Mucosa of descending colon (tissue), 3 donors: ENCODE results near the gene BCAR3. TPM values are rescaled to one million over a fixed set of nuclear protein-coding genes. Genes with fewer than 3 reads are reported as not detected.
"Not testable (repeated sequence)": the region's sequence is repeated elsewhere in the genome, so short reads cannot be mapped to it uniquely, and the experiment has no call there.

Experiments
- ATAC-seq: fragments of 200-7000 bp; cut with Tn5 transposase; one replicate; pipeline ENCODE4 v1.9.1; 2020; ENCODE audit warnings: mild to moderate bottlenecking, moderate library complexity
- DNase-seq, 3 donors: peaks; one replicate each; pipeline ENCODE4 v3.0.0-alpha.2; 2020
- H3K36me3 ChIP-seq: fragments of 200-600 bp; one replicate; pipeline ENCODE4 v1.8.0; 2021; ENCODE audit warnings: low read depth, mild to moderate bottlenecking
- H3K4me1 ChIP-seq: fragments of 200-600 bp; one replicate; pipeline ENCODE4 v1.8.0; 2021; ENCODE audit warnings: low read depth, mild to moderate bottlenecking
- H3K4me3 ChIP-seq: fragments of 200-600 bp; one replicate; pipeline ENCODE4 v1.8.0; 2021; ENCODE audit warnings: mild to moderate bottlenecking
- H3K9me3 ChIP-seq: fragments of 200-600 bp; one replicate; pipeline ENCODE4 v1.8.0; 2021; ENCODE audit warnings: mild to moderate bottlenecking
- CTCF ChIP-seq: fragments of 200-600 bp; IDR thresholded peaks from one replicate; pipeline ENCODE4 v1.8.0; 2022; ENCODE audit warnings: antibody characterized with exemption, mild to moderate bottlenecking
- intact Hi-C, 2 donors: fragments of 100-400 bp; cut with DNase I in 1 of 2; cut with micrococcal nuclease in 1 of 2; formaldehyde crosslinking; loops; one replicate each; pipeline versions ENCODE4 v1.11.0 to v1.11.1; 2022; cut with DNase I, micrococcal nuclease
- total RNA-seq, 3 donors: library from RNA; stranded (reverse); fragmentation: NEBNext Ultra II Directional in 2 of 3; extraction: Animal tissue kit (Norgen Biotek cat#: 25700) in 2 of 3; gene quantifications; one replicate each; pipeline versions ENCODE4 v1.2.1 to v1.2.4, GENCODE V29; 2021 to 2023
- donor health status: DM: no; HTN: no; CAD: no; lungs with moderate emphysema.
- donor health status: DM: no; HTN: no; CAD: no.
- donor health status: DM: no; HTN: yes; CAD: no.

The BCAR3 gene
- total RNA-seq, 3 donors from 2014 or later = 37.2 to 73.7 (median 54.3) TPM

- H3K36me3 ChIP-seq = no peaks in the 10 kb centered on the region
- ATAC-seq (no peak), DNase-seq (no peak)
- H3K4me1 ChIP-seq = peaks cover 12% of the 10 kb centered on the region
- no peak overlapping the region for H3K4me3 ChIP-seq
- intact Hi-C loops = no loop called here
- no peak for TF ChIP-seq CTCF
- H3K9me3 ChIP-seq = no peaks in the 10 kb centered on the region
Observed at GRCh38 chr1:93595266-93595665, 86.4 kb downstream of the BCAR3 start.

- no peak for DNase-seq
- Histone ChIP-seq H3K36me3 (no peaks in the 10 kb centered on the region), H3K9me3 (no peaks in the 10 kb centered on the region), H3K4me1 (peaks cover 12% of the 10 kb centered on the region), H3K4me3 (no peak overlapping the region)
- intact Hi-C loops = no loop called here
- no peak for TF ChIP-seq CTCF
- no peak for ATAC-seq
Observed at GRCh38 chr1:93594603-93594880, 87.1 kb downstream of the BCAR3 start.

GRCh38 chr1:93593854-93594602 lies 87.6 kb downstream of the BCAR3 start:
- no peak for ATAC-seq
- H3K4me3 ChIP-seq = no peak overlapping the region
- no peak for TF ChIP-seq CTCF
- intact Hi-C loops = no loop called here
- no peaks in the 10 kb centered on the region for H3K9me3 ChIP-seq
- DNase-seq = no peak
- no peaks in the 10 kb centered on the region for H3K36me3 ChIP-seq
- H3K4me1 ChIP-seq = peaks cover 12% of the 10 kb centered on the region

GRCh38 chr1:93592551-93592949 lies 89.1 kb downstream of the BCAR3 start:
- ATAC-seq (no peak), DNase-seq (peak in 1 of 3 donors; percentile 65)
- H3K36me3 ChIP-seq = no peaks in the 10 kb centered on the region
- no peaks in the 10 kb centered on the region for H3K9me3 ChIP-seq
- H3K4me3 ChIP-seq = no peak overlapping the region
- H3K4me1 ChIP-seq = peaks cover 12% of the 10 kb centered on the region
- intact Hi-C loops = no loop called here
- TF ChIP-seq CTCF = no peak

GRCh38 chr1:93591676-93592550 lies 89.7 kb downstream of the BCAR3 start:
- ATAC-seq = peak; percentile 84
- H3K4me1 ChIP-seq = peaks cover 12% of the 10 kb centered on the region
- no peak for TF ChIP-seq CTCF
- H3K9me3 ChIP-seq = no peaks in the 10 kb centered on the region
- no peak overlapping the region for H3K4me3 ChIP-seq
- peak; percentile 91 to 95 (median 92) for DNase-seq
- intact Hi-C loops = no loop called here
- H3K36me3 ChIP-seq = no peaks in the 10 kb centered on the region

- H3K36me3 ChIP-seq, DNase-seq, H3K4me3 ChIP-seq, intact Hi-C loops, H3K9me3 ChIP-seq: not testable (repeated sequence)
- H3K4me1 ChIP-seq = peaks cover 12% of the 10 kb centered on the region
- peak; percentile 53 for ATAC-seq
Observed at GRCh38 chr1:93591291-93591675, 90.4 kb downstream of the BCAR3 start.
